Measurements from ENCODE around the gene RSPO3.

Gene RSPO3

GRCh38 chr6:127076466-127076865 lies 42.0 kb upstream of the RSPO3 start:
- Histone ChIP-seq H3K36me3 (ENCODE audit: control insufficient read depth in 2 of 2, insufficient read depth in 1 of 2, low read length in 2 of 2) (no peaks in the 10 kb centered on the region), H3K27ac (ENCODE audit: extremely low read depth, low read depth, low read length) (no peak overlapping the region), H3K4me1 (ENCODE audit: control insufficient read depth, insufficient read depth, low read length) (no peaks in the 10 kb centered on the region), H3K9me3 (ENCODE audit: control insufficient read depth, insufficient read depth, low read depth, low read length) (no peaks in the 10 kb centered on the region), H3K4me3 (ENCODE audit: low read depth, low read length) (no peak overlapping the region)
- POLR2A ChIA-PET = no interaction called here
- CTCF ChIA-PET = no interaction called here
- no peak for TF ChIP-seq ZNF560 (tag by site-specific recombination; IDR thresholded peaks at IDR 0.05; ENCODE audit: borderline replicate concordance)
- no peak for TF ChIP-seq MEIS1 (CRISPR knock-in tag; IDR thresholded peaks at IDR 0.05; ENCODE audit: borderline replicate concordance)
- TF ChIP-seq ZSCAN16 (tag by site-specific recombination; IDR thresholded peaks at IDR 0.05) = no peak
- TF ChIP-seq ZNF112 (tag by site-specific recombination; IDR thresholded peaks at IDR 0.05) = no peak
- TF ChIP-seq ZNF157 (tag by site-specific recombination; IDR thresholded peaks at IDR 0.05) = no peak
- no peak for TF ChIP-seq INSM2 (tag by site-specific recombination; IDR thresholded peaks at IDR 0.05)
- no peak for TF ChIP-seq ZNF654 (tag by site-specific recombination; IDR thresholded peaks at IDR 0.05; ENCODE audit: low read depth)
- TF ChIP-seq ZBTB21 (tag by site-specific recombination; IDR thresholded peaks at IDR 0.05) = no peak
- TF ChIP-seq ZNF660 (tag by site-specific recombination; IDR thresholded peaks at IDR 0.05) = no peak
- TF ChIP-seq ZNF585B (tag by site-specific recombination; IDR thresholded peaks at IDR 0.05) = no peak
- TF ChIP-seq ZNF169 (tag by site-specific recombination; IDR thresholded peaks at IDR 0.05) = no peak
- TF ChIP-seq ZNF416 (tag by site-specific recombination; IDR thresholded peaks at IDR 0.05) = no peak
- TF ChIP-seq ZNF148 (tag by site-specific recombination; IDR thresholded peaks at IDR 0.05; ENCODE audit: borderline replicate concordance) = no peak
- no peak for TF ChIP-seq ZNF639 (tag by site-specific recombination; IDR thresholded peaks at IDR 0.05)
- no peak for TF ChIP-seq PBX3 (CRISPR knock-in tag; IDR thresholded peaks at IDR 0.05)
- TF ChIP-seq PRDM6 (tag by site-specific recombination; IDR thresholded peaks at IDR 0.05) = no peak
- TF ChIP-seq FEZF1 (tag by site-specific recombination; IDR thresholded peaks at IDR 0.05) = no peak
- no peak for TF ChIP-seq ZNF354C (tag by site-specific recombination; IDR thresholded peaks at IDR 0.05; ENCODE audit: borderline replicate concordance, low read depth)

- POLR2A ChIA-PET = no interaction called here
- Histone ChIP-seq H3K4me3 (ENCODE audit: low read depth, low read length) (no peak overlapping the region), H3K9me3 (ENCODE audit: control insufficient read depth, insufficient read depth, low read depth, low read length) (no peaks in the 10 kb centered on the region), H3K4me1 (ENCODE audit: control insufficient read depth, insufficient read depth, low read length) (no peaks in the 10 kb centered on the region), H3K27ac (ENCODE audit: extremely low read depth, low read depth, low read length) (no peak overlapping the region), H3K36me3 (ENCODE audit: control insufficient read depth in 2 of 2, insufficient read depth in 1 of 2, low read length in 2 of 2) (no peaks in the 10 kb centered on the region)
- CTCF ChIA-PET = interaction anchor here (0.5 to 1.0 kb wide), 4 partner anchors 22 to 274 kb away, joined by 3 read pairs; no protein-coding TSS in a partner anchor
- TF ChIP-seq ZNF19 (tag by site-specific recombination; IDR thresholded peaks at IDR 0.05; ENCODE audit: low read depth) = no peak
- TF ChIP-seq ZFP69B (tag by site-specific recombination; IDR thresholded peaks at IDR 0.05) = no peak
Measured at GRCh38 chr6:127077886-127078285, 40.6 kb upstream of the RSPO3 start.

All from HEK293 (cell line).